Measurements from ENCODE around the gene UBE2K.
"Not testable (repeated sequence)": the region's sequence is repeated elsewhere in the genome, so short reads cannot be mapped to it uniquely, and the experiment has no call there.

The UBE2K gene, protein sequence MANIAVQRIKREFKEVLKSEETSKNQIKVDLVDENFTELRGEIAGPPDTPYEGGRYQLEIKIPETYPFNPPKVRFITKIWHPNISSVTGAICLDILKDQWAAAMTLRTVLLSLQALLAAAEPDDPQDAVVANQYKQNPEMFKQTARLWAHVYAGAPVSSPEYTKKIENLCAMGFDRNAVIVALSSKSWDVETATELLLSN

DNA sequence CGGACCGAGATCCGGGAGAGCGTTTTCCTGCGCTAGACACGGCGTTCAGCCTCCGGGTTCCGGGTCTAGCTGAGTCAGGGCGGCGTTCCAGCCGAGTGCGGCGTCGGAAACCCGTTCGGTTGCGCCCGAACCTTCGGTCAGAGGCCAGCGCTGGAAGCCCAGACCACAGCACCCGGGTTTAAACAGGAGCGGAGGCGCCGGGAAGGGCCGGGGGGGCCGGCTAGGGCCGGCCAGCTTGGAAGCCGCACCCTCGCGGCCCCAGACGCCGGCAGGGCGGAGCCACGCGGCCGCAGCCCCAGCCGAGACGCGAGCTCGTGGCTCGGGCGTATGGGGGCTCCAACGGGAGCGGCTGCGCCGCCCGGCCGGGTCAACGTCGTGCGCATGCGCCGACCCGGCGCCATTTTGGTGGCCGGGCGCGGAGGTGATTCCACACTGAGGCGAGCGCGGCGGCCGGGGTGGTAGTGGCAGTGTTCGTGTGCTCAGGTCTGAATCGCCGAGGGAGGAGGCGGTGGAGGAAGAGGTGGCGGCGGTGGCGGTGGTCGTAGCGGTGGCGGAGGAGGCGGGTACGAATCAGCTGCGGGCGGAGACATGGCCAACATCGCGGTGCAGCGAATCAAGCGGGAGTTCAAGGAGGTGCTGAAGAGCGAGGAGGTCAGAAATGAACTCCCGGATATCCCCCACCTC, at the start of gene UBE2K:
Gene UBE2K, plus strand, starts transcription at position 397 of the 684 bp plus-strand sequence. Its CDS starts 192 bp downstream, at position 589.
- TF ChIP-seq, protein P1, sequence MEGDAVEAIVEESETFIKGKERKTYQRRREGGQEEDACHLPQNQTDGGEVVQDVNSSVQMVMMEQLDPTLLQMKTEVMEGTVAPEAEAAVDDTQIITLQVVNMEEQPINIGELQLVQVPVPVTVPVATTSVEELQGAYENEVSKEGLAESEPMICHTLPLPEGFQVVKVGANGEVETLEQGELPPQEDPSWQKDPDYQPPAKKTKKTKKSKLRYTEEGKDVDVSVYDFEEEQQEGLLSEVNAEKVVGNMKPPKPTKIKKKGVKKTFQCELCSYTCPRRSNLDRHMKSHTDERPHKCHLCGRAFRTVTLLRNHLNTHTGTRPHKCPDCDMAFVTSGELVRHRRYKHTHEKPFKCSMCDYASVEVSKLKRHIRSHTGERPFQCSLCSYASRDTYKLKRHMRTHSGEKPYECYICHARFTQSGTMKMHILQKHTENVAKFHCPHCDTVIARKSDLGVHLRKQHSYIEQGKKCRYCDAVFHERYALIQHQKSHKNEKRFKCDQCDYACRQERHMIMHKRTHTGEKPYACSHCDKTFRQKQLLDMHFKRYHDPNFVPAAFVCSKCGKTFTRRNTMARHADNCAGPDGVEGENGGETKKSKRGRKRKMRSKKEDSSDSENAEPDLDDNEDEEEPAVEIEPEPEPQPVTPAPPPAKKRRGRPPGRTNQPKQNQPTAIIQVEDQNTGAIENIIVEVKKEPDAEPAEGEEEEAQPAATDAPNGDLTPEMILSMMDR (conservative IDR thresholded peaks at IDR 0.05; ENCODE audit: control insufficient read depth, insufficient read depth, low read depth, low read length) = no peak
- H3K4me3 ChIP-seq (ENCODE audit: control insufficient read depth, low read depth, low read length) = peak within 1 kb of the TSS; percentile 77
- DNase-seq (ENCODE audit: low read depth) = peak; percentile 84

DNA sequence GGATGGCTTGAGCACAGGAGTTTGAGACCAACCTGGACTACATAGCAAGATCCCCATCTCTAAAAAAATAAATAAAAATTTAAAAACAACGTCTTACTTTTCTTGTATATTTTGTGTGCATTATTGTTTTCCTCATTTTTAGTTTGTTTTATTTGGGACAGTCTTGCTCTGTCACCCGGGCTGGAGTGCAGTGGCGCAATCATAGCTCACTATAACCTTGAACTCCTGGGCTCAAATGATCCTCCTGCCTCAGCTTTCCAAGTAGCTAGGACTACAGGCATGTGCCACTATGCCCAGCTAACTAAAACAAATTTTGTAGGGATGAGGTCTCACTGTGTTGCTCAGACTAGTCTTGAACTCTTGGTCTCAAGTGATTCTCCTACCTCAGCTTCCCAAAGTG, 49.7 kb upstream of the UBE2K start:
- no peak for DNase-seq (ENCODE audit: low read depth)
- TF ChIP-seq, protein P1 (conservative IDR thresholded peaks at IDR 0.05; ENCODE audit: control insufficient read depth, insufficient read depth, low read depth, low read length) = no peak
- no peak overlapping the region for H3K4me3 ChIP-seq (ENCODE audit: control insufficient read depth, low read depth, low read length)

DNA sequence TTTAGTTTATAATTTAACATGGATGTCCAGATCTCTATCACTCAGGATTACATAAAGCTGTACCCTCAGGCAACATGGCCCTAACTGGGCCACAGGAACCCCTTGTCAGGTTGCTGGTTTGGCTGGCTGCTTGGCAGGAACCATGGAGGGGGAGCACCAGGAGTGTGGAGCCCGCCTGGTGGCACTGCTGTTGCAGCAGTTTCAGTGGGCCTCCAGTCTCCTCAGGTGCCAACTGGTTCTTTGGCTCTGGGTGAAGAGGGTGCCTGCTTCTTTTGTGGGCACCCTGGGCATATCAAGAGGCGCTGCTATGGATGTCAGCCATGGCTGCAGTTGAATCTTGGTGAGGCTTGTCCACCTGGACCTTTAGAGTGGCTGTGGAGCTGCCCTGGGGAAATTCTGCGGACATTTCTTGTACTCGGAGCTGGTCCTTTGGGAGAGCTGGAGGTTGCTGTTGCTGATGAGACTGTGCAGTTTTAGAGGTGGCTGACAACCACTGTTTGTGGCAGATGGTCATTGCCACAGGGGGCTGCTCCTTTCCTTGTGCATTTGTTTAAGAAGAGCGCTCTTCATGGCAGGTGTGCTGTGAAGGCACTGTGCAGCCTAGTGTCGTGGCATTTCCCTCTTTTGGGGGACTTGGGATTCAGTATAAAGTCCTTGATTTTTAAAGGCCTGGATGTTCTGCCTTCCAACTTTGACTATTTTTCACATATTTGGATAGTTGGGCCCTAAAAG, 48.9 kb upstream of the UBE2K start:
- H3K4me3 ChIP-seq (ENCODE audit: control insufficient read depth, low read depth, low read length) = no peak overlapping the region
- TF ChIP-seq, protein P1 (conservative IDR thresholded peaks at IDR 0.05; ENCODE audit: control insufficient read depth, insufficient read depth, low read depth, low read length) = no peak
- DNase-seq (ENCODE audit: low read depth) = no peak

DNA sequence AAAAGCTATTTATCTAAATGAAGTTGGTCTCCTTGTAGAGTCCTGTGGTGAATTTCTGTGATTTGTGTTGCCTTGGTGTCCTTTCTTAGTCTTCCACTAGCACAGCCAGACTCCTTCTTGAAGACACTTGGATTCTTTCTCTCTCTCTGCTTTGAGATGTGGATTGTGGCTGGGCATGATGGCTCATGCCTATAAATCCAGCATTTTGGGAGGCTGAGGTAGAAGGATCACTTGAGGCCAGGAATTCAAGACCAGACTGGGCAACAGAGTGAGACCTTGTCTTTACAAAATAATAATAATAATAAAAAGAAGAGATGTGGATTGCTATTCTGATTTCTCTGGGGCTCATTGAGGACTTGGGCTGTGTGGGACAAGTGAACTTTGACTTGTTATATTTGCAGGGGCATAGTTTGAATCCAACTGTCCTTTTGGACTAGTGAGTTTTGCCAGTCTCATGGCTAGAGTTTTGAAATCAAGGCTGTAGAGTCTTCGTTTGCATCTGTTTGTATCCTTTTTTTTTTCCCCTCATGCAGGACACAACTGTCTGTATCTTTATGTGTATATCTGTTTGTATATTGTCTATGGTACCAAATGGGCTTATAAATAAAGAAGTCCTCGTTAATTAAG, 48.2 kb upstream of the UBE2K start:
- TF ChIP-seq, protein P1 (conservative IDR thresholded peaks at IDR 0.05; ENCODE audit: control insufficient read depth, insufficient read depth, low read depth, low read length) = no peak
- DNase-seq (ENCODE audit: low read depth) = no peak
- H3K4me3 ChIP-seq (ENCODE audit: control insufficient read depth, low read depth, low read length) = no peak overlapping the region

DNA sequence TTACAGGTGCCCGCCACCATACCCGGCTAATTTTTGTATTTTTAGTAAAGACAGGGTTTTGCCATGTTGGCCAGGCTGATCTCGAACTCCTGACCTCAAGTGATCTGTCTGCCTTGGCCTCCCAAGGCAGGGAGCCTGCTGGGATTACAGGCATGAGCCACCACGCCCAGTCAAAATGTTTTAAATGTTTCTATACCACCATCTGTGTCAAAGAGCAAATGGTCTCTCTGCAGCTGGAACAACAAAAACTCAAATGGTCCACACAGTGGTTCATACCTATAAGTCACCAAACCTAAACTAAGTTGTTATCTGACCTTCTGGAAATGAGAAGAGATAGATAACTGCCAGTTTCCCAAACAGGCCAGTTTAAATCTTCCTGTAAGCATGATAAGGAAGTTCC, 46.4 kb upstream of the UBE2K start:
- DNase-seq (ENCODE audit: low read depth) = peak; percentile 15
- not testable (repeated sequence) for H3K4me3 ChIP-seq (ENCODE audit: control insufficient read depth, low read depth, low read length)

DNA sequence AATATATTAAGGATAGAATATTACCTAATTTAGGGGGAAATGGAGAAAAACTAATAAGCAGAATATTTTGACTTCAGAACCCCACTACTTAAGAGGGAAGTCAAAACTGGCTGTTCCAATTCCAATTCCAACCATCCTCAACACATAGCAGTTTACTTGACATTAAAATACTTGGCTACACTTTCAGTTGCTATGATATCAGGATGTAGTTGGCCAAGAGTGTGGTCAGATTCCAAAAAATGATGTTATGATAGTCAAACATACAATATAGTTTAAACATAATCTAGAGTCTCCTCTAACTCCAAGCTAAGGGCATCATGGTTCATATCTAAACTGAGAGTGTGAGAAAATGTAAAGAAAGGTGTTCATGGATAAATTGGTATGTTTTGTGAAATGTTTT, 42.7 kb upstream of the UBE2K start:
- H3K4me3 ChIP-seq (ENCODE audit: control insufficient read depth, low read depth, low read length) = no peak overlapping the region
- TF ChIP-seq, protein P1 (conservative IDR thresholded peaks at IDR 0.05; ENCODE audit: control insufficient read depth, insufficient read depth, low read depth, low read length) = no peak
- peak; percentile 48 for DNase-seq (ENCODE audit: low read depth)

DNA sequence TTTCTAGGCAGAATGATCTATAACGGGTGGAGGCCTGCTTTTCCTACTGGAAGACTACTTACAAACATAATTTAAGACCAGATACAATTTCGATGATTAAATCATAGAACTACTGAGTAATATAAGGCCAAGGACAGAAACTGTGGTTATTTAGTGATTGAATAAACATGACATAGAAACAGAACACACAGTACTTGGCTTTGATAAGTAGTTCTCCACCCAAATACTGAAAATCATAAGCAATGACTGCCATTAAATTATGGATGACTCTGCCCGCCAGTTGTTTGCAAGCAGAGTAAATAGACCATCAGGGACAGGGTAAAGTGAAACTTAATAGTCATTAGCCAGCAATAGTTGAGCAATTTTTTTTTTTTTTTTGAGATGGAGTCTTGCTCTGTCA, 42.1 kb upstream of the UBE2K start:
- DNase-seq (ENCODE audit: low read depth) = peak; percentile 93
- H3K4me3 ChIP-seq (ENCODE audit: control insufficient read depth, low read depth, low read length) = no peak overlapping the region
- TF ChIP-seq, protein P1 (conservative IDR thresholded peaks at IDR 0.05; ENCODE audit: control insufficient read depth, insufficient read depth, low read depth, low read length) = no peak

DNA sequence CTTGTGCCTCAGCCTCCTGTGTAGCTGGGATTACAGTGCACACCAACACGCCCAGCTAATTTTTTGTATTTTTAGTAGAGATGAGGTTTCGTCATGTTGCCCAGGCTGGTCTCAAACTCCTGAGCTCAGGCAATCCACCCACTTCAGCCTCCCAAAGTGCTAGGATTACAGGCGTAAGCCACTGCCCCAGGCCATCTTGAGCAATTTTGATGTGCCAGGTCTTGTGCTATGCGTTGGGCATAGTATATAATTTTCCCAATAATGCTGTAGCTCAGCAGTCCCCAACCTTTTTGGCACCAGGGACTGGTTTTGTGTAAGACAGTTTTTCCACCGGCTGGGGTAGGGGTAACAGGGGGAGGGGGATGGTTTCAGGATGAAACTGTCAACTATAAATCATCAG, 41.3 kb upstream of the UBE2K start:
- not testable (repeated sequence) for DNase-seq (ENCODE audit: low read depth)

More for the DNA sequence above, 41.3 kb upstream of the UBE2K start:
- not testable (repeated sequence) for H3K4me3 ChIP-seq (ENCODE audit: control insufficient read depth, low read depth, low read length)

All from fibroblast of mammary gland (primary cell).